Keratinocyte (primary cell): Measurements from ENCODE around the gene SNX2.

Experiments used
- EZH2 ChIP-seq: IDR thresholded peaks from one replicate; pipeline ENCODE4 v1.6.1; 2012; ENCODE audit warnings: inconsistent platforms, mild to moderate bottlenecking, low read length, moderate library complexity
- TF ChIP-seq, protein P1 (sequence below), 3 experiments: IDR thresholded peaks in 1 of 3; conservative IDR thresholded peaks in 1 of 3; optimal IDR thresholded peaks in 1 of 3; 2 replicates in 2 of 3; 3 replicates in 1 of 3; pipeline versions ENCODE3 to v1.5.1; 2011; ENCODE audit warnings: low read length in 3 of 3, mild to moderate bottlenecking in 3 of 3, moderate library complexity in 2 of 3, control low read depth in 1 of 3, inconsistent platforms in 1 of 3; ENCODE audit not compliant: insufficient read depth in 2 of 3; ENCODE audit errors: extremely low read depth in 1 of 3

DNA sequence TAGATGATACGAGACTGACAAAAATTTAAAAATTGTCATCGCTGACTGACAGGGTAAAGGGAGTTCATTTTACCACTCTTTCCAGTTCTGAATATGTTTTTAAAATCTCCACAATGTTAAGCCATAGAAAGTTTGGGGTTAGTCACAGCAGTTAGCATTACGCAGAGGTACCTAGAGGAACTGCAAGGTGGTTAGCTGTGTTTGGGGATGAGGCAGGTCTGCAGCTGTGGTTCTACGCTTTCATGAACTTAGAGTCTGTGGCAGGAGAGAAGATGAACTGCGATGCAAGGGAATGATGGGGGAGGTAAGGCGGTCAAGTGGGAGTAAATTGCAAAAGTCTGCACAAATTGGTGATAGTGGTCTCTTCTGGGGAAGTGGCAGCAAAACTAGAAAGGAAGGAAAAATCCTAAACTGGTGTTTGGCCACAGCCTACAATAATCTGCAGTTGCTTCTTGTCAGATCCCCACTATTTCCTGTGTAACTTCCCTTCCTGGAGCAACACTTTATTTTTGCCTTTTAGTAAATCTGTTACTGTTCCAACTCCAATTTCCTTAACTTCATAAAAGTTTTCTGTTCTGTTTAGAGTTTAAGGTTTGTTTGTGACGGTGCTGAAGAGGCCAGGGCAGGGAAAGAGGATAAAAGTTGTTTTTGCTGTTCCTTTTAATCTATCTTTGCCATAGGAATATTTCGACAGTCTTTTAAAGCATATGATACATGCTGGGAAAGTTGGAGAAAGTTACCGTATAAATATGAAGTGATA, 38.6 kb upstream of the SNX2 start:
- TF ChIP-seq, protein P1, sequence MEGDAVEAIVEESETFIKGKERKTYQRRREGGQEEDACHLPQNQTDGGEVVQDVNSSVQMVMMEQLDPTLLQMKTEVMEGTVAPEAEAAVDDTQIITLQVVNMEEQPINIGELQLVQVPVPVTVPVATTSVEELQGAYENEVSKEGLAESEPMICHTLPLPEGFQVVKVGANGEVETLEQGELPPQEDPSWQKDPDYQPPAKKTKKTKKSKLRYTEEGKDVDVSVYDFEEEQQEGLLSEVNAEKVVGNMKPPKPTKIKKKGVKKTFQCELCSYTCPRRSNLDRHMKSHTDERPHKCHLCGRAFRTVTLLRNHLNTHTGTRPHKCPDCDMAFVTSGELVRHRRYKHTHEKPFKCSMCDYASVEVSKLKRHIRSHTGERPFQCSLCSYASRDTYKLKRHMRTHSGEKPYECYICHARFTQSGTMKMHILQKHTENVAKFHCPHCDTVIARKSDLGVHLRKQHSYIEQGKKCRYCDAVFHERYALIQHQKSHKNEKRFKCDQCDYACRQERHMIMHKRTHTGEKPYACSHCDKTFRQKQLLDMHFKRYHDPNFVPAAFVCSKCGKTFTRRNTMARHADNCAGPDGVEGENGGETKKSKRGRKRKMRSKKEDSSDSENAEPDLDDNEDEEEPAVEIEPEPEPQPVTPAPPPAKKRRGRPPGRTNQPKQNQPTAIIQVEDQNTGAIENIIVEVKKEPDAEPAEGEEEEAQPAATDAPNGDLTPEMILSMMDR (optimal IDR thresholded peaks at IDR 0.05 in 1 of 3, IDR thresholded peaks at IDR 0.05 in 1 of 3, conservative IDR thresholded peaks at IDR 0.05 in 1 of 3; ENCODE audit: extremely low read depth in 1 of 3, insufficient read depth in 2 of 3, low read length in 3 of 3) = no peak
- no peak for TF ChIP-seq EZH2
